H9 (cell line): ENCODE results near the gene GPATCH1. TPM values are rescaled to one million over a fixed set of nuclear protein-coding genes. Genes with fewer than 3 reads are reported as not detected.
A peak's percentile ranks its signal among the peaks of the same experiment; 100 is the strongest.

Source experiments
- DNase-seq: peaks from one replicate; pipeline ENCODE4 v3.0.0-alpha.2; 2017
- H2AFZ ChIP-seq: one replicate; pipeline ENCODE4 v1.6.1; 2013; ENCODE audit warnings: mild to moderate bottlenecking, low read length, control low read depth, moderate library complexity
- H2AK5ac ChIP-seq: 2 replicates; pipeline ENCODE4 v1.6.1; 2013; ENCODE audit warnings: low read length, control low read depth, mixed read lengths; ENCODE audit not compliant: insufficient read length
- H2BK120ac ChIP-seq: one replicate; pipeline ENCODE4 v1.6.1; 2013; ENCODE audit warnings: low read depth, mild to moderate bottlenecking, low read length, control low read depth, inconsistent platforms; ENCODE audit not compliant: poor library complexity, severe bottlenecking
- H2BK12ac ChIP-seq: 2 replicates; pipeline ENCODE4 v1.6.1; 2013; ENCODE audit warnings: low read length, control low read depth, mixed read lengths, low read depth; ENCODE audit not compliant: insufficient read length
- H2BK15ac ChIP-seq: 2 replicates; pipeline ENCODE4 v1.6.1; 2013; ENCODE audit warnings: low read depth, low read length, control low read depth
- H2BK20ac ChIP-seq: one replicate; pipeline ENCODE4 v1.6.1; 2013; ENCODE audit warnings: low read depth, mild to moderate bottlenecking, low read length, control low read depth, inconsistent platforms; ENCODE audit not compliant: poor library complexity, severe bottlenecking
- H2BK5ac ChIP-seq: 2 replicates; pipeline ENCODE4 v1.6.1; 2013; ENCODE audit warnings: low read length, control low read depth, mixed read lengths; ENCODE audit not compliant: insufficient read length
- H3K14ac ChIP-seq: 2 replicates; pipeline ENCODE4 v1.6.1; 2013; ENCODE audit warnings: low read length, control low read depth; ENCODE audit not compliant: insufficient read depth
- H3K18ac ChIP-seq: 2 replicates; pipeline ENCODE4 v1.6.1; 2013; ENCODE audit warnings: low read depth, mild to moderate bottlenecking, mixed read lengths, low read length, control low read depth; ENCODE audit not compliant: insufficient read length
- H3K23ac ChIP-seq: 2 replicates; pipeline ENCODE4 v1.6.1; 2013; ENCODE audit warnings: low read length, control low read depth, mixed read lengths, low read depth; ENCODE audit not compliant: insufficient read length
- H3K23me2 ChIP-seq: 2 replicates; pipeline ENCODE4 v1.6.1; 2013; ENCODE audit warnings: low read depth, mild to moderate bottlenecking, mixed read lengths, low read length, control low read depth; ENCODE audit not compliant: insufficient read length, poor library complexity, severe bottlenecking
- H3K27ac ChIP-seq: 2 replicates; pipeline ENCODE4 v1.5.1; 2013; ENCODE audit warnings: low read length, control low read depth, mixed read lengths, low read depth; ENCODE audit not compliant: insufficient read length
- H3K27me3 ChIP-seq: 2 replicates; pipeline ENCODE4 v1.6.1; 2013; ENCODE audit warnings: low read length, control low read depth, inconsistent platforms; ENCODE audit not compliant: insufficient read depth
- H3K4ac ChIP-seq: 2 replicates; pipeline ENCODE4 v1.6.1; 2013; ENCODE audit warnings: low read depth, mild to moderate bottlenecking, control low read depth, inconsistent platforms, low read length, moderate library complexity
- H3K4me1 ChIP-seq: 2 replicates; pipeline ENCODE4 v1.6.1; 2013; ENCODE audit warnings: low read length, control low read depth, inconsistent platforms; ENCODE audit not compliant: insufficient read depth
- H3K4me2 ChIP-seq: 2 replicates; pipeline ENCODE4 v1.6.1; 2013; ENCODE audit warnings: low read length, control low read depth, mixed read lengths; ENCODE audit not compliant: insufficient read length, insufficient read depth
- H3K56ac ChIP-seq: 2 replicates; pipeline ENCODE4 v1.6.1; 2013; ENCODE audit warnings: low read depth, mild to moderate bottlenecking, mixed read lengths, low read length, control low read depth; ENCODE audit not compliant: insufficient read length
- H3K79me1 ChIP-seq: 2 replicates; pipeline ENCODE4 v1.6.1; 2013; ENCODE audit warnings: low read depth, mild to moderate bottlenecking, moderate library complexity, low read length, control low read depth, inconsistent platforms; ENCODE audit not compliant: insufficient read depth, poor library complexity, severe bottlenecking
- H3K79me2 ChIP-seq: 2 replicates; pipeline ENCODE4 v1.6.1; 2013; ENCODE audit warnings: low read length, control low read depth, inconsistent platforms; ENCODE audit not compliant: insufficient read depth
- H3K9ac ChIP-seq: 2 replicates; pipeline ENCODE4 v1.6.1; 2013; ENCODE audit warnings: low read length, control low read depth, mixed read lengths; ENCODE audit not compliant: insufficient read length; ENCODE audit errors: extremely low read depth
- H3K9me3 ChIP-seq: one replicate; pipeline ENCODE4 v1.6.1; 2013; ENCODE audit warnings: low read depth, low read length, inconsistent platforms; ENCODE audit not compliant: control insufficient read depth
- H3T11ph ChIP-seq: one replicate; pipeline ENCODE4 v1.6.1; 2013; ENCODE audit warnings: mild to moderate bottlenecking, low read length, control low read depth, inconsistent platforms
- H4K20me1 ChIP-seq: one replicate; pipeline ENCODE4 v1.6.1; 2013; ENCODE audit not compliant: control insufficient read depth, insufficient read length, insufficient read depth
- H4K5ac ChIP-seq: 2 replicates; pipeline ENCODE4 v1.6.1; 2013; ENCODE audit warnings: low read depth, mild to moderate bottlenecking, mixed read lengths, low read length, control low read depth; ENCODE audit not compliant: insufficient read length
- H4K8ac ChIP-seq: replicated peaks from 2 replicates; pipeline ENCODE4 v1.6.1; 2013; ENCODE audit warnings: low read length, control low read depth, mixed read lengths, low read depth; ENCODE audit not compliant: insufficient read length
- H4K91ac ChIP-seq: 2 replicates; pipeline ENCODE4 v1.6.1; 2013; ENCODE audit warnings: low read depth, mild to moderate bottlenecking, moderate library complexity, mixed read lengths, low read length, control low read depth; ENCODE audit not compliant: insufficient read length
- H3K27ac Mint-ChIP-seq, 3 experiments: 2 replicates in 2 of 3; 3 replicates in 1 of 3; pipeline ENCODE4 v1.8.0; 2020 to 2021; ENCODE audit warnings: mixed read lengths in 3 of 3, mild to moderate bottlenecking in 1 of 3, moderate library complexity in 1 of 3
- H3K27me3 Mint-ChIP-seq: 2 replicates; pipeline ENCODE4 v1.8.0; 2021; ENCODE audit warnings: low read depth, mild to moderate bottlenecking, moderate library complexity, mixed read lengths
- H3K36me3 Mint-ChIP-seq, 3 experiments: 2 replicates in 2 of 3; 3 replicates in 1 of 3; pipeline ENCODE4 v1.8.0; 2020 to 2021; ENCODE audit warnings: low read depth in 3 of 3, mixed read lengths in 3 of 3; ENCODE audit not compliant: insufficient read depth in 1 of 3
- H3K4me1 Mint-ChIP-seq, 2 experiments: 2 replicates each; pipeline ENCODE4 v1.8.0; 2020; ENCODE audit warnings: mixed read lengths in 2 of 2
- H3K4me3 Mint-ChIP-seq, 2 experiments: 2 replicates in 1 of 2; 3 replicates in 1 of 2; pipeline ENCODE4 v1.8.0; 2020 to 2021; ENCODE audit warnings: mild to moderate bottlenecking in 2 of 2, mixed read lengths in 2 of 2, moderate library complexity in 1 of 2
- H3K9me3 Mint-ChIP-seq, 2 experiments: 2 replicates in 1 of 2; 3 replicates in 1 of 2; pipeline ENCODE4 v1.8.0; 2020; ENCODE audit warnings: mild to moderate bottlenecking in 2 of 2, mixed read lengths in 2 of 2, moderate library complexity in 1 of 2
- WGBS: extraction: QIAGEN DNeasy Blood & Tissue Kit; methylation state at CpG from one replicate; pipeline ENCODE4 v1.1.7; 2013; ENCODE audit warnings: missing lambda C conversion rate, low lambda C conversion rate, mixed read lengths; ENCODE audit not compliant: insufficient read length; ENCODE audit errors: extremely low coverage; 5-methylcytosine and 5-hydroxymethylcytosine counted together
- total RNA-seq: library from RNA; stranded (reverse); gene quantifications from 2 replicates; pipeline ENCODE4 v1.2.1, GENCODE V29; 2021
- TF ChIP-seq, protein P1 (sequence below): fragments of 200-600 bp; sonication (generic); conservative IDR thresholded peaks from 3 replicates; pipeline ENCODE4 v1.8.0; 2021; ENCODE audit warnings: antibody characterized with exemption, mild to moderate bottlenecking

Gene GPATCH1
- total RNA-seq, 1 experiment from 2014 or later = 11.7 TPM

DNA sequence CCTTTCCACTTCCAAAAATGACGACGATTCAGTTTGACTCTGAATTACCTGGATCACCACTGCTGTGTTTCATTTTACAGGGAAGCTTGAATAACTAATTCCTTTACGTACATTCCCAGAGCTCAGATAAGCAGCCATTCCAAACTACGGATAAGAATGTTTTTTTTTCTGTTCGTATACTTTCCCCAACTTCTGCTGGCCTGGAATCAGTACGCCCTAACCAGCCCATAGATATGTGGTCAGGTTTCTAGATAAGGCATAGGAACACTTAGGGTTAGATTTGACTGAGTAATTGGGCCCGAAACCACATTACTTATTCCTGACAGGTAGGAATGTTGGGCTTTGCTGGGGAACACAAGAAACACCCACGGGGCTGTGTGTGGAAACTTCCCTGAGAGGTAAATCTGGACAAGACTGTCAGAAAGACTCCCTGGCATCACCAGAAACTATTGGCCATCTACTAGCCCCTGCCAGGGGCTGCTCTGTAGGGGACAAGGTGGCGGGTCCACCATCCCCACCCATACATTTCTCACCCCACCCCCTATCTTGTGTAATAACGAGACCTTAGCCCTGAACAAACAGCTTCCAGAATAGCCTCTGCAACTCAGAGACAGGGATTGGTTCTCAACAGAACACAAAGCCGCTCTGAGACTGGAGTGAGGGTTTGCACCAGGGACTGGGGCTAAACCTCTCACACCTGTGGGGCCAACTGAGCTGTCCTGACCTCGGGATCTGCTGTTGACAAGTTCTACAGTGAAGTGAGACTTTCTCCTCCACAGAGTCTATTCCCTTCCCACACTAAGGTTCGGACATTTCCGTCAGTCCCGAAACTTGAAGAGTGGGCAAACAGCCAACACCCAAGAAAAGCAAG, 31.9 kb upstream of the GPATCH1 start:
- H3K4me3 Mint-ChIP-seq = no peak overlapping the region

More for the DNA sequence above, 31.9 kb upstream of the GPATCH1 start:
- no peaks in the 10 kb centered on the region; a peak in 1 of 5 replicates for H3K9me3 Mint-ChIP-seq
- Histone ChIP-seq H2BK12ac (no peak overlapping the region), H4K8ac (no peak overlapping the region), H3K14ac (no peak overlapping the region), H3K27ac (no peak overlapping the region), H2BK120ac (no peak overlapping the region), H3K4me2 (no peak overlapping the region), H3T11ph (no peak overlapping the region), H3K56ac (no peak overlapping the region), H3K23ac (no peak overlapping the region), H3K27me3 (no peaks in the 10 kb centered on the region), H2BK20ac (no peak overlapping the region), H2BK15ac (no peak overlapping the region), H4K20me1 (no peaks in the 10 kb centered on the region), H4K91ac (no peak overlapping the region), H3K4ac (no peak overlapping the region), H3K18ac (no peak overlapping the region), H3K79me1 (no peaks in the 10 kb centered on the region), H3K9me3 (no peaks in the 10 kb centered on the region), H4K5ac (no peak overlapping the region), H2AFZ (no peak overlapping the region), H3K79me2 (no peaks in the 10 kb centered on the region; the same call in 1 of the 2 replicates), H2AK5ac (no peak overlapping the region), H3K23me2 (no peaks in the 10 kb centered on the region), H2BK5ac (no peak overlapping the region), H3K9ac (no peak overlapping the region), H3K4me1 (no peaks in the 10 kb centered on the region)
- H3K4me1 Mint-ChIP-seq = peaks cover 23 to 34% of the 10 kb centered on the region in 2 experiments
- WGBS = no CpG with 5 or more reads among the region's 15 CpGs
- no peak for DNase-seq
- TF ChIP-seq, protein P1, sequence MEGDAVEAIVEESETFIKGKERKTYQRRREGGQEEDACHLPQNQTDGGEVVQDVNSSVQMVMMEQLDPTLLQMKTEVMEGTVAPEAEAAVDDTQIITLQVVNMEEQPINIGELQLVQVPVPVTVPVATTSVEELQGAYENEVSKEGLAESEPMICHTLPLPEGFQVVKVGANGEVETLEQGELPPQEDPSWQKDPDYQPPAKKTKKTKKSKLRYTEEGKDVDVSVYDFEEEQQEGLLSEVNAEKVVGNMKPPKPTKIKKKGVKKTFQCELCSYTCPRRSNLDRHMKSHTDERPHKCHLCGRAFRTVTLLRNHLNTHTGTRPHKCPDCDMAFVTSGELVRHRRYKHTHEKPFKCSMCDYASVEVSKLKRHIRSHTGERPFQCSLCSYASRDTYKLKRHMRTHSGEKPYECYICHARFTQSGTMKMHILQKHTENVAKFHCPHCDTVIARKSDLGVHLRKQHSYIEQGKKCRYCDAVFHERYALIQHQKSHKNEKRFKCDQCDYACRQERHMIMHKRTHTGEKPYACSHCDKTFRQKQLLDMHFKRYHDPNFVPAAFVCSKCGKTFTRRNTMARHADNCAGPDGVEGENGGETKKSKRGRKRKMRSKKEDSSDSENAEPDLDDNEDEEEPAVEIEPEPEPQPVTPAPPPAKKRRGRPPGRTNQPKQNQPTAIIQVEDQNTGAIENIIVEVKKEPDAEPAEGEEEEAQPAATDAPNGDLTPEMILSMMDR = no peak
- no peaks in the 10 kb centered on the region for H3K27me3 Mint-ChIP-seq
- peak overlapping the region; percentile 29 to 69 (median 62) for H3K27ac Mint-ChIP-seq
- H3K36me3 Mint-ChIP-seq = peaks cover 8 to 30% (median 20%) of the 10 kb centered on the region in 3 experiments; a peak in 6 of 7 replicates
